ENCODE measurements around the gene SNX24. TPM values are rescaled to one million over a fixed set of nuclear protein-coding genes. Genes with fewer than 3 reads are reported as not detected.

The SNX24 gene
- total and polyA plus RNA-seq, 2 of the 4 experiments (the other 2 are of a cell fraction), result 13.8 to 15.0 TPM

- Histone ChIP-seq H2BK120ac (ENCODE audit: low read depth, low read length) (no peak overlapping the region), H3K14ac (replicated peaks; ENCODE audit: low read depth, low read length) (no peak overlapping the region), H3K79me1 (ENCODE audit: low read depth in 1 of 2, low read length in 2 of 2) (no peaks in the 10 kb centered on the region; a peak in 1 of 4 replicates), H2AFZ (replicated peaks; ENCODE audit: low read length, poor library complexity) (no peak overlapping the region), H4K91ac (ENCODE audit: insufficient read depth, low read depth, low read length) (no peak overlapping the region), H3K23ac (ENCODE audit: low read depth, low read length) (no peak overlapping the region), H2AK5ac (ENCODE audit: low read depth, low read length) (no peak overlapping the region), H3K27ac (ENCODE audit: insufficient read depth, low read length) (no peak overlapping the region), H3K27me3 (ENCODE audit: control insufficient read depth, insufficient read depth, low read length) (no peaks in the 10 kb centered on the region), H2BK20ac (ENCODE audit: low read depth, low read length) (no peak overlapping the region), H3K4me3 (ENCODE audit: insufficient read depth, low read depth, low read length) (no peak overlapping the region), H3K9me3 (ENCODE audit: control insufficient read depth, insufficient read depth, low read length) (no peaks in the 10 kb centered on the region), H3K4me2 (ENCODE audit: low read depth, low read length) (no peak overlapping the region), H4K8ac (ENCODE audit: low read depth in 2 of 2, low read length in 2 of 2) (no peak overlapping the region), H3K56ac (ENCODE audit: extremely low read depth, insufficient read depth, low read length) (no peak overlapping the region), H3K18ac (ENCODE audit: low read depth, low read length) (no peak overlapping the region), H3K4me1 (ENCODE audit: control insufficient read depth, insufficient read depth, low read length) (0 out of 2 replicates have a peak, but pooled peaks cover 2% of the 10 kb centered on the region), H3K9me1 (ENCODE audit: insufficient read depth, low read length) (no peaks in the 10 kb centered on the region; the same call in 1 of the 2 replicates), H2BK5ac (ENCODE audit: low read depth, low read length, poor library complexity, severe bottlenecking) (no peak overlapping the region), H2AK9ac (replicated peaks; ENCODE audit: low read depth, low read length, poor library complexity) (no peak overlapping the region), H4K20me1 (ENCODE audit: insufficient read depth, low read length) (no peaks in the 10 kb centered on the region), H2BK15ac (ENCODE audit: low read depth, low read length) (no peak overlapping the region), H3K4ac (ENCODE audit: low read depth, low read length) (no peak overlapping the region), H3K36me3 (ENCODE audit: control insufficient read depth, insufficient read depth, low read length) (no peaks in the 10 kb centered on the region; the same call in 1 of the 2 replicates), H3K9ac (ENCODE audit: low read depth, low read length) (no peak overlapping the region), H4K5ac (ENCODE audit: low read depth, low read length) (no peak overlapping the region)
- dilution Hi-C loops (cut with HindIII; ENCODE audit: low sequenced_read_pairs, unreplicated experiment) (no loop called here), intact Hi-C loops (cut with micrococcal nuclease) (no loop called here), in situ Hi-C loops (cut with MboI; ENCODE audit: low sequenced_read_pairs) (no loop called here)
- no peak for TF ChIP-seq CEBPB (IDR thresholded peaks at IDR 0.05; ENCODE audit: low read depth, low read length)
- no peak for TF ChIP-seq BHLHE40 (IDR thresholded peaks at IDR 0.05; ENCODE audit: low read depth, low read length)
- no peak for TF ChIP-seq MXI1 (IDR thresholded peaks at IDR 0.05; ENCODE audit: borderline replicate concordance, low read depth, low read length)
- no peak for TF ChIP-seq MAFK (IDR thresholded peaks at IDR 0.05; ENCODE audit: low read depth, low read length)
- no peak for TF ChIP-seq RCOR1 (IDR thresholded peaks at IDR 0.05; ENCODE audit: insufficient replicate concordance, low read length)
- TF ChIP-seq, protein P1, sequence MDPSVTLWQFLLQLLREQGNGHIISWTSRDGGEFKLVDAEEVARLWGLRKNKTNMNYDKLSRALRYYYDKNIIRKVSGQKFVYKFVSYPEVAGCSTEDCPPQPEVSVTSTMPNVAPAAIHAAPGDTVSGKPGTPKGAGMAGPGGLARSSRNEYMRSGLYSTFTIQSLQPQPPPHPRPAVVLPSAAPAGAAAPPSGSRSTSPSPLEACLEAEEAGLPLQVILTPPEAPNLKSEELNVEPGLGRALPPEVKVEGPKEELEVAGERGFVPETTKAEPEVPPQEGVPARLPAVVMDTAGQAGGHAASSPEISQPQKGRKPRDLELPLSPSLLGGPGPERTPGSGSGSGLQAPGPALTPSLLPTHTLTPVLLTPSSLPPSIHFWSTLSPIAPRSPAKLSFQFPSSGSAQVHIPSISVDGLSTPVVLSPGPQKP (IDR thresholded peaks at IDR 0.05; ENCODE audit: borderline replicate concordance, low read depth, low read length), result no peak
- no peak for TF ChIP-seq MAZ (IDR thresholded peaks at IDR 0.05; ENCODE audit: borderline replicate concordance, low read depth, low read length)
- TF ChIP-seq RAD21 (IDR thresholded peaks at IDR 0.05; ENCODE audit: low read length), result no peak
- TF ChIP-seq, protein P2, sequence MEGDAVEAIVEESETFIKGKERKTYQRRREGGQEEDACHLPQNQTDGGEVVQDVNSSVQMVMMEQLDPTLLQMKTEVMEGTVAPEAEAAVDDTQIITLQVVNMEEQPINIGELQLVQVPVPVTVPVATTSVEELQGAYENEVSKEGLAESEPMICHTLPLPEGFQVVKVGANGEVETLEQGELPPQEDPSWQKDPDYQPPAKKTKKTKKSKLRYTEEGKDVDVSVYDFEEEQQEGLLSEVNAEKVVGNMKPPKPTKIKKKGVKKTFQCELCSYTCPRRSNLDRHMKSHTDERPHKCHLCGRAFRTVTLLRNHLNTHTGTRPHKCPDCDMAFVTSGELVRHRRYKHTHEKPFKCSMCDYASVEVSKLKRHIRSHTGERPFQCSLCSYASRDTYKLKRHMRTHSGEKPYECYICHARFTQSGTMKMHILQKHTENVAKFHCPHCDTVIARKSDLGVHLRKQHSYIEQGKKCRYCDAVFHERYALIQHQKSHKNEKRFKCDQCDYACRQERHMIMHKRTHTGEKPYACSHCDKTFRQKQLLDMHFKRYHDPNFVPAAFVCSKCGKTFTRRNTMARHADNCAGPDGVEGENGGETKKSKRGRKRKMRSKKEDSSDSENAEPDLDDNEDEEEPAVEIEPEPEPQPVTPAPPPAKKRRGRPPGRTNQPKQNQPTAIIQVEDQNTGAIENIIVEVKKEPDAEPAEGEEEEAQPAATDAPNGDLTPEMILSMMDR (conservative IDR thresholded peaks at IDR 0.05; ENCODE audit: low read depth, low read length), result no peak
- TF ChIP-seq NFE2L2 (IDR thresholded peaks at IDR 0.05; ENCODE audit: low read depth, low read length), result no peak
- TF ChIP-seq FOS (IDR thresholded peaks at IDR 0.05; ENCODE audit: low read depth, low read length), result no peak
- TF ChIP-seq SMC3 (IDR thresholded peaks at IDR 0.05; ENCODE audit: low read depth, low read length), result no peak
- TF ChIP-seq RFX5 (IDR thresholded peaks at IDR 0.05; ENCODE audit: low read depth, low read length), result no peak
- TF ChIP-seq CHD1 (IDR thresholded peaks at IDR 0.05; ENCODE audit: low read depth, low read length), result no peak
- TF ChIP-seq USF2 (IDR thresholded peaks at IDR 0.05; ENCODE audit: low read depth, low read length), result no peak
- no peak for TF ChIP-seq POLR2A (IDR thresholded peaks at IDR 0.05; ENCODE audit: low read depth, low read length)
- POLR2A ChIA-PET (ENCODE audit: unreplicated experiment), result interaction anchor here (0.6 kb wide), 1 partner anchor 12 kb away, joined by 3 read pairs; no protein-coding TSS in a partner anchor
- whole genome bisulfite sequencing, 2 experiments (ENCODE audit: extremely low coverage in 2 of 2, insufficient read length in 1 of 2), result no CpG with 5 or more reads among the region's 8 CpGs
- DNase-seq (no peak), ATAC-seq (ENCODE audit: low read depth) (no peak)
- CTCF ChIA-PET, result interaction anchor here (1.1 kb wide), 1 partner anchor 10 kb away, joined by 3 read pairs; no protein-coding TSS in a partner anchor
- no TSS peak for BruUV-seq (replicated peaks)
Observed at GRCh38 chr5:122967625-122968024, 122.2 kb downstream of the SNX24 start.
